DOHH2 (cell line): ENCODE data around the gene TMEM106A.

Source experiments
- H3F3A ChIP-seq: fragments of 200-600 bp; sonication (generic), shearing (Covaris generic); 2 replicates; pipeline ENCODE4 v1.6.0; 2016; ENCODE audit warnings: antibody characterized with exemption, mild to moderate bottlenecking; ENCODE audit not compliant: control insufficient read depth, insufficient read depth
- H3K27ac ChIP-seq: fragments of 200-600 bp; sonication (generic); 2 replicates; pipeline ENCODE4 v1.5.1; 2014; ENCODE audit warnings: low read depth, mild to moderate bottlenecking, low read length, moderate library complexity
- H3K27me3 ChIP-seq: fragments of 200-600 bp; sonication (generic); 2 replicates; pipeline ENCODE4 v1.6.1; 2014; ENCODE audit warnings: mild to moderate bottlenecking, low read length, mixed read lengths; ENCODE audit not compliant: control insufficient read depth
- H3K36me3 ChIP-seq: fragments of 200-600 bp; sonication (generic); 2 replicates; pipeline ENCODE4 v1.6.1; 2014; ENCODE audit warnings: mild to moderate bottlenecking, low read length, moderate library complexity, mixed read lengths; ENCODE audit not compliant: control insufficient read depth
- H3K4me1 ChIP-seq: fragments of 200-600 bp; sonication (generic); 2 replicates; pipeline ENCODE4 v1.6.1; 2014; ENCODE audit warnings: mild to moderate bottlenecking, low read length, mixed read lengths; ENCODE audit not compliant: control insufficient read depth
- H3K4me2 ChIP-seq: fragments of 200-600 bp; sonication (generic); 2 replicates; pipeline ENCODE4 v1.6.0; 2014; ENCODE audit warnings: mild to moderate bottlenecking, low read length, moderate library complexity
- H3K4me3 ChIP-seq: fragments of 200-600 bp; sonication (generic); 2 replicates; pipeline ENCODE4 v1.5.1; 2014; ENCODE audit warnings: mild to moderate bottlenecking, low read length, mixed read lengths
- H3K79me2 ChIP-seq: fragments of 200-600 bp; sonication (generic); 2 replicates; pipeline ENCODE4 v1.6.1; 2014; ENCODE audit warnings: mild to moderate bottlenecking, low read length, mixed read lengths; ENCODE audit not compliant: control insufficient read depth
- H3K9me2 ChIP-seq: fragments of 200-600 bp; sonication (generic); replicated peaks from 2 replicates; pipeline ENCODE4 v1.6.1; 2014; ENCODE audit warnings: mild to moderate bottlenecking, low read length, mixed read lengths; ENCODE audit not compliant: control insufficient read depth
- H3K9me3 ChIP-seq: fragments of 200-600 bp; sonication (generic); 2 replicates; pipeline ENCODE4 v1.6.1; 2014; ENCODE audit warnings: antibody characterized with exemption, low read length, mixed read lengths; ENCODE audit not compliant: control insufficient read depth, insufficient read depth
- H4K20me1 ChIP-seq: fragments of 200-600 bp; sonication (generic); 2 replicates; pipeline ENCODE4 v1.6.0; 2014; ENCODE audit warnings: low read depth, mild to moderate bottlenecking, antibody characterized with exemption, low read length, moderate library complexity; ENCODE audit not compliant: control insufficient read depth, insufficient read depth
- EZH2phosphoT487 ChIP-seq: fragments of 200-600 bp; sonication (generic); IDR thresholded peaks from 2 replicates; pipeline ENCODE4 v1.6.1; 2017; ENCODE audit warnings: borderline replicate concordance, mild to moderate bottlenecking, antibody characterized with exemption, low read length, moderate library complexity, mixed read lengths
- TF ChIP-seq, protein P1 (sequence below): fragments of 200-600 bp; sonication (generic); IDR thresholded peaks from one replicate; pipeline ENCODE4 v1.5.1; 2014; ENCODE audit warnings: antibody characterized with exemption, mild to moderate bottlenecking, low read depth, low read length; ENCODE audit not compliant: poor library complexity, severe bottlenecking

Gene TMEM106A

DNA sequence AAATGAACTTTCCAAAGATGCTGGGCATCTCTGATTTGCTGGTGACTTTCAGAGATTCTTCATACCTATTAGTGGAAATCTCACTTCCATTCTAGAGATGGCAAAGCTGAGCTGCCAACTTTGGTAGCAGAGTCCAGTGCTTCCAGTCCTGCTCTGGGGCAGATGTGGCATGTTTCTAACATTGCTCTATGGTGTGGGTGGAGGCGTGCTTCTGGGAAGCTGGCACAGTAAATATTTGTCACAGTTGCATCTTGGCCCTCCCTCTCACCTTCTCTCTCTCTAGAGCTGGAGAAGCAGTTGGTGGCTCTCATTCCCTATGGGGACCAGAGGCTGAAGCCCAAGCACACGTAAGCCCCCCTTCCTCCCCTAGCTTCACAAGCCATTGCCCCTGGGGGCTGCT, 1.9 kb downstream of the TMEM106A start:
- H3K4me2 ChIP-seq = peak overlapping the region; percentile 84; the same call in 1 of the 2 replicates
- no peak overlapping the region for H3K4me3 ChIP-seq
- TF ChIP-seq EZH2phosphoT487 = no peak
- TF ChIP-seq, protein P1, sequence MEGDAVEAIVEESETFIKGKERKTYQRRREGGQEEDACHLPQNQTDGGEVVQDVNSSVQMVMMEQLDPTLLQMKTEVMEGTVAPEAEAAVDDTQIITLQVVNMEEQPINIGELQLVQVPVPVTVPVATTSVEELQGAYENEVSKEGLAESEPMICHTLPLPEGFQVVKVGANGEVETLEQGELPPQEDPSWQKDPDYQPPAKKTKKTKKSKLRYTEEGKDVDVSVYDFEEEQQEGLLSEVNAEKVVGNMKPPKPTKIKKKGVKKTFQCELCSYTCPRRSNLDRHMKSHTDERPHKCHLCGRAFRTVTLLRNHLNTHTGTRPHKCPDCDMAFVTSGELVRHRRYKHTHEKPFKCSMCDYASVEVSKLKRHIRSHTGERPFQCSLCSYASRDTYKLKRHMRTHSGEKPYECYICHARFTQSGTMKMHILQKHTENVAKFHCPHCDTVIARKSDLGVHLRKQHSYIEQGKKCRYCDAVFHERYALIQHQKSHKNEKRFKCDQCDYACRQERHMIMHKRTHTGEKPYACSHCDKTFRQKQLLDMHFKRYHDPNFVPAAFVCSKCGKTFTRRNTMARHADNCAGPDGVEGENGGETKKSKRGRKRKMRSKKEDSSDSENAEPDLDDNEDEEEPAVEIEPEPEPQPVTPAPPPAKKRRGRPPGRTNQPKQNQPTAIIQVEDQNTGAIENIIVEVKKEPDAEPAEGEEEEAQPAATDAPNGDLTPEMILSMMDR = no peak

DNA sequence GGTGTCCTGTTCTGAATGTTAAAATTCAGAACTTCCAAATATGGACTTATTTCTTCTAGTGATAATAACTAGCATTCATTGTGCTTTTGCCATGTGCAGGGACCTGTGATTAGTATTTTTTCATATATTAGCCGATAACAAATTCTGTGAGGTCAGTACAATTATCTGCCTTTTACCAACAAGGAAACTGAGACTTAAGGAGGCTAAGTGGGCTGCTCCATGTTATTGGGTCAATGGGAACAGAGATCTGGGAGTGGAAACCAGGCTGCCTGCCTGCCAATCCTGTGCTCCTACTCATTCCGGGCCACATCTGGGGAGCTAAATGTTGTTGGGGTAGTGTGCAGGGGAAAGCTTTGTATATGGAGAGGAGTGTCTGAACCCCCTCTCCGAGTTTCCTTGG, 3.7 kb downstream of the TMEM106A start:
- H4K20me1 ChIP-seq = no peaks in the 10 kb centered on the region
- no peaks in the 10 kb centered on the region for H3K27me3 ChIP-seq
- no peak overlapping the region for H3K27ac ChIP-seq
- TF ChIP-seq, protein P1 = no peak
- no peak for TF ChIP-seq EZH2phosphoT487
- H3K36me3 ChIP-seq = peaks cover 10% of the 10 kb centered on the region
- H3K9me2 ChIP-seq = no peaks in the 10 kb centered on the region
- H3K9me3 ChIP-seq = no peaks in the 10 kb centered on the region
- H3K79me2 ChIP-seq = no peaks in the 10 kb centered on the region
- H3K4me1 ChIP-seq = peaks cover 26% of the 10 kb centered on the region
- peaks cover 7% of the 10 kb centered on the region for H3F3A ChIP-seq
- H3K4me2 ChIP-seq = no peak overlapping the region
- H3K4me3 ChIP-seq = no peak overlapping the region

More for the DNA sequence above, 1.9 kb downstream of the TMEM106A start:
- Histone ChIP-seq H3K9me3 (no peaks in the 10 kb centered on the region), H3K27me3 (no peaks in the 10 kb centered on the region), H3K79me2 (no peaks in the 10 kb centered on the region), H3F3A (peaks cover 7% of the 10 kb centered on the region), H3K27ac (no peak overlapping the region), H3K36me3 (peaks cover 10% of the 10 kb centered on the region), H3K9me2 (no peaks in the 10 kb centered on the region), H3K4me1 (peaks cover 27% of the 10 kb centered on the region), H4K20me1 (no peaks in the 10 kb centered on the region)

DNA sequence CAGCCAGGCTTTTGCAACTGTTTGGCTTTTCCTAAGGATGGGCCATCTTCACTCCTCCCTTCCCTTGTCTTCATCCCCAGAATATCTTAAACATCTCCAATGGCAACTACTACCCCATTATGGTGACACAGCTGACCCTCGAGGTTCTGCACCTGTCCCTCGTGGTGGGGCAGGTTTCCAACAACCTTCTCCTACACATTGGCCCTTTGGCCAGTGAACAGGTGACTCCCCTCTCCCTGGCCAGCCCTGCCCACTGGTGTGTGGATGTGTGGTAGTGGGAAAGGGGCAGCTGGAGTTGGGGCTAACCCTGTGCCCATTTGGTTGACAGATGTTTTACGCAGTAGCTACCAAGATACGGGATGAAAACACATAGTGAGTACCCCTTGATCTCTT, 4.7 kb downstream of the TMEM106A start:
- Histone ChIP-seq H3K4me3 (no peak overlapping the region), H3K4me2 (no peak overlapping the region), H3K9me2 (no peaks in the 10 kb centered on the region), H4K20me1 (no peaks in the 10 kb centered on the region), H3K27ac (no peak overlapping the region), H3K79me2 (no peaks in the 10 kb centered on the region), H3K4me1 (peaks cover 19% of the 10 kb centered on the region), H3K9me3 (no peaks in the 10 kb centered on the region), H3K27me3 (no peaks in the 10 kb centered on the region), H3F3A (peaks cover 7% of the 10 kb centered on the region), H3K36me3 (peaks cover 10% of the 10 kb centered on the region)
- no peak for TF ChIP-seq EZH2phosphoT487
- TF ChIP-seq, protein P1 = no peak
